Measurements from ENCODE around the gene OR2T8.

Gene OR2T8

GRCh38 chr1:247906504-247907047 lies 13.5 kb upstream of the OR2T8 start:
- H4K20me1 ChIP-seq (ENCODE audit: insufficient read depth), result no peaks in the 10 kb centered on the region
- no peaks in the 10 kb centered on the region for H3K36me3 ChIP-seq (ENCODE audit: insufficient read depth)
- no peak overlapping the region for H3K4me2 ChIP-seq
- no peaks in the 10 kb centered on the region for H3K27me3 ChIP-seq (ENCODE audit: insufficient read depth, low read depth)
- no peaks in the 10 kb centered on the region for H3K4me1 ChIP-seq (ENCODE audit: low read depth, poor library complexity, severe bottlenecking)
- H2AFZ ChIP-seq (ENCODE audit: low read depth), result no peak overlapping the region
- no peak overlapping the region for H3K4me3 ChIP-seq (IDR thresholded peaks at IDR 0.05; ENCODE audit: insufficient read depth, low read depth, low read length)
- no peak for TF ChIP-seq CTCF (conservative IDR thresholded peaks at IDR 0.05; ENCODE audit: low read depth, low read length)
- H3K9ac ChIP-seq, result no peak overlapping the region
- H3K79me2 ChIP-seq (ENCODE audit: insufficient read depth, low read depth), result no peaks in the 10 kb centered on the region
- H3K27ac ChIP-seq, result no peak overlapping the region

GRCh38 chr1:247908766-247909165 lies 11.3 kb upstream of the OR2T8 start:
- Histone ChIP-seq H2AFZ (ENCODE audit: low read depth) (no peak overlapping the region), H3K27me3 (ENCODE audit: insufficient read depth, low read depth) (no peaks in the 10 kb centered on the region), H3K79me2 (ENCODE audit: insufficient read depth, low read depth) (no peaks in the 10 kb centered on the region), H3K36me3 (ENCODE audit: insufficient read depth) (no peaks in the 10 kb centered on the region), H4K20me1 (ENCODE audit: insufficient read depth) (no peaks in the 10 kb centered on the region), H3K27ac (no peak overlapping the region), H3K4me1 (ENCODE audit: low read depth, poor library complexity, severe bottlenecking) (no peaks in the 10 kb centered on the region), H3K4me3 (IDR thresholded peaks at IDR 0.05; ENCODE audit: insufficient read depth, low read depth, low read length) (no peak overlapping the region), H3K4me2 (no peak overlapping the region), H3K9ac (no peak overlapping the region)
- no peak for TF ChIP-seq CTCF (conservative IDR thresholded peaks at IDR 0.05; ENCODE audit: low read depth, low read length)

GRCh38 chr1:247913786-247914185 lies 6.3 kb upstream of the OR2T8 start:
- H3K4me3 ChIP-seq (IDR thresholded peaks at IDR 0.05; ENCODE audit: insufficient read depth, low read depth, low read length), result no peak overlapping the region

GRCh38 chr1:247914941-247915662 lies 5.0 kb upstream of the OR2T8 start:
- H3K79me2 ChIP-seq (ENCODE audit: insufficient read depth, low read depth), result no peaks in the 10 kb centered on the region
- no peak overlapping the region for H3K27ac ChIP-seq
- H3K4me1 ChIP-seq (ENCODE audit: low read depth, poor library complexity, severe bottlenecking), result no peaks in the 10 kb centered on the region
- H4K20me1 ChIP-seq (ENCODE audit: insufficient read depth), result no peaks in the 10 kb centered on the region
- no peak overlapping the region for H3K4me3 ChIP-seq (IDR thresholded peaks at IDR 0.05; ENCODE audit: insufficient read depth, low read depth, low read length)
- H3K9ac ChIP-seq, result no peak overlapping the region
- H3K27me3 ChIP-seq (ENCODE audit: insufficient read depth, low read depth), result no peaks in the 10 kb centered on the region
- no peak for TF ChIP-seq CTCF (conservative IDR thresholded peaks at IDR 0.05; ENCODE audit: low read depth, low read length)
- no peaks in the 10 kb centered on the region for H3K36me3 ChIP-seq (ENCODE audit: insufficient read depth)
- H3K4me2 ChIP-seq, result no peak overlapping the region
- no peak overlapping the region for H2AFZ ChIP-seq (ENCODE audit: low read depth)

More at GRCh38 chr1:247913786-247914185, 6.3 kb upstream of the OR2T8 start:
- Histone ChIP-seq H3K9ac (no peak overlapping the region), H3K4me1 (ENCODE audit: low read depth, poor library complexity, severe bottlenecking) (no peaks in the 10 kb centered on the region), H3K27ac (no peak overlapping the region), H3K27me3 (ENCODE audit: insufficient read depth, low read depth) (no peaks in the 10 kb centered on the region), H3K4me2 (no peak overlapping the region), H4K20me1 (ENCODE audit: insufficient read depth) (no peaks in the 10 kb centered on the region), H2AFZ (ENCODE audit: low read depth) (no peak overlapping the region), H3K36me3 (ENCODE audit: insufficient read depth) (no peaks in the 10 kb centered on the region), H3K79me2 (ENCODE audit: insufficient read depth, low read depth) (no peaks in the 10 kb centered on the region)
- no peak for TF ChIP-seq CTCF (conservative IDR thresholded peaks at IDR 0.05; ENCODE audit: low read depth, low read length)
